ENCODE measurements around the gene RTF2.
A peak's percentile ranks its signal among the peaks of the same experiment; 100 is the strongest.

RTF2 gene
- total RNA-seq, result 40.8 to 81.1 (median 62.7) reads per million in 9 experiments

- Mint-ChIP-seq H3K9me3 (no peaks in the 10 kb centered on the region), H3K4me1 (ENCODE audit: low read depth in 2 of 2) (peaks cover 26 to 34% of the 10 kb centered on the region in 2 donors), H3K27me3 (no peaks in the 10 kb centered on the region), H3K27ac (peak within 1 kb of the TSS; percentile 99 to 100), H3K4me3 (peak within 1 kb of the TSS; percentile 98 to 99), H3K36me3 (ENCODE audit: insufficient read depth) (peaks cover 38% of the 10 kb centered on the region)
- peak; percentile 93 for ATAC-seq (replicated peaks)
- peak; percentile 96 to 97 (median 97) for DNase-seq
These were observed at the start of gene RTF2 for GRCh38 chr20:56468316-56469076. Gene RTF2 (plus strand): TSS chr20:56468627. CDS start chr20:56468698, 71 bp downstream.

DNA sequence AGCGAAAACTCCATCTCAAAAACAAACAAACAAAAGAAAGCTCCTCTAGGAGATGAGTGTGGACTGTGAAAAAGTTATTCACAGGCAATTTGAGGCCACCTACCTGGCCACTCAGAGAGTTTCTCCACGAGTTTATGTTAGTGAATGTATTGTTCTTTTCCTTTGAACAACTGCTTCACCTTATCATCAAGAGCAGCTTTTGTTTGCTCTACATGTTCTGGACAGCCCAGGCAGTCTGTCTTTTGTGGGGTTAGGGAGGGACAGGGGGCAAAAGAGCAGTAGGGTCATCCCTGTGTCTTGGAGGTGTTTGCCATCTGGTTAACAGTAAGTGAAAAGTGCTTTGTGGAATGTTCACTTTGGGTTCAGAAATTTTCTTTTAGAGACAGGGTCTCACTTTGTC, 48.4 kb upstream of the RTF2 start:
- H3K4me3 Mint-ChIP-seq, result no peak overlapping the region
- DNase-seq (no peak), ATAC-seq (replicated peaks) (no peak)
- no peaks in the 10 kb centered on the region for H3K27me3 Mint-ChIP-seq
- H3K9me3 Mint-ChIP-seq, result no peaks in the 10 kb centered on the region
- peaks cover 30 to 43% of the 10 kb centered on the region in 2 donors for H3K4me1 Mint-ChIP-seq (ENCODE audit: low read depth in 2 of 2)
- no peak overlapping the region for H3K27ac Mint-ChIP-seq
- H3K36me3 Mint-ChIP-seq (ENCODE audit: insufficient read depth), result peaks cover 9% of the 10 kb centered on the region

DNA sequence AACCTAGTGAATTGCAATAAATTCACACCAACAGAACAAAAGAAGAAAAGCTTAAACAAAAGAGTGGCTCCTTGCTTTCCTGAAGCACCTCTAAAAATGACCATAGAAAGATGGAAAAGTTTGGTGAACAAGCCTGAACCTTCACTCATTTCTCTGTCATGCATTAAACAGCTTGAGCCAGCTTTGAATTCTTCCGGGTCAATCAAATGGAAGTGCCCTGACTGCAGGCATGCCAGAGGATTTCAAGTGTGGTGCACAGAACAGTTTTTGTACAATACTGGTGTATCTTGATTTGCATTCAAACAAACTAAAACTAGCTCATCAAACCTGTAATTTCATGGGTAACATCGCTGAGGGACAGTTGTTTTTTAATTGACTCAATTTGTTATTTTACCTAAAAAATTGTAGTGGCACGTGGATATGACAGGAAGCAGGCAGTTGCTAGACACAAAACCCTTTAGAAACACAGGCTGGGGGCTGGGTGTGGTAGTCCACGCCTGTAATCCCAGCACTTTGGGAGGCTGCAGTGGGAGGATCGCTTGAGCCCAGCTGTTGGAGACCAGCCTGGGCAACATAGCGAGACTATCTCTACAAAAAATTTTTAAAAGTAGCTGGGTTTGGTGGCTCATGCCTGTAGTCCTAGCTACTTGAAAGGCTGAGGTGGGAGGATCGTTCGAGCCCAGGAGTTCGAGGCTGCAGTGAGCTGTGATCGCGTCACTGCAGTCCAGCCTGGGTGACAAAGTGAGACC, 47.3 kb upstream of the RTF2 start:
- H3K27me3 Mint-ChIP-seq, result no peaks in the 10 kb centered on the region
- DNase-seq (no peak), ATAC-seq (replicated peaks) (no peak)
- H3K36me3 Mint-ChIP-seq (ENCODE audit: insufficient read depth), result peaks cover 6% of the 10 kb centered on the region
- peaks cover 30 to 40% of the 10 kb centered on the region in 2 donors for H3K4me1 Mint-ChIP-seq (ENCODE audit: low read depth in 2 of 2)
- peak overlapping the region; percentile 29 to 41 for H3K4me3 Mint-ChIP-seq
- no peaks in the 10 kb centered on the region for H3K9me3 Mint-ChIP-seq
- H3K27ac Mint-ChIP-seq, result peak overlapping the region in 1 of 2 donors; percentile 38

- H3K4me3 Mint-ChIP-seq, result peak overlapping the region in 1 of 2 donors; percentile 10
- DNase-seq (no peak), ATAC-seq (replicated peaks) (no peak)
- peaks cover 3% of the 10 kb centered on the region for H3K36me3 Mint-ChIP-seq (ENCODE audit: insufficient read depth)
- H3K4me1 Mint-ChIP-seq (ENCODE audit: low read depth in 2 of 2), result peaks cover 27 to 34% of the 10 kb centered on the region in 2 donors
- H3K9me3 Mint-ChIP-seq, result no peaks in the 10 kb centered on the region
- H3K27me3 Mint-ChIP-seq, result no peaks in the 10 kb centered on the region
- H3K27ac Mint-ChIP-seq, result peak overlapping the region in 1 of 2 donors; percentile 51
These were observed 46.2 kb upstream of the RTF2 start for GRCh38 chr20:56422076-56422823.

DNA sequence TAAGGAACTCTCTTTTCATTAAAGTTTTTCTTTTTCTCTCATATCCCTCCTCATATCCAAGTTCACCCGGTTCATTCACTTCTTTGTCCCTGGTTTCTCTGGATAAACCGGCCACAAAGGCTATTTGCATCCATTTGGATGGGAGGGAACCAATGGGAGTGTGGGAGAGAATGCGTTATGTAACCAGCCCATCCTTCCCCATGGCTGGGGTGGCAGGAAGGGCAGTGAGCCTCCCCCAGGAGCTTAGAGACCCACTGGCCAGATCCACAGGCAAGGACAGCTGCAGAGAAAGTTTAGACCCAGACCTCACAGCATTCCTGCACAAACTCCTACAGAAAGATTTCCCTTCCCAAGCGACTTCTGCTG, 45.6 kb upstream of the RTF2 start:
- Mint-ChIP-seq H3K4me3 (no peak overlapping the region), H3K27ac (peak overlapping the region in 1 of 2 donors; percentile 51), H3K4me1 (ENCODE audit: low read depth in 2 of 2) (peaks cover 25 to 28% of the 10 kb centered on the region in 2 donors), H3K27me3 (no peaks in the 10 kb centered on the region), H3K9me3 (no peaks in the 10 kb centered on the region), H3K36me3 (ENCODE audit: insufficient read depth) (peaks cover 3% of the 10 kb centered on the region)
- ATAC-seq (replicated peaks) (no peak), DNase-seq (no peak)

GRCh38 chr20:56423211-56423610, 45.2 kb upstream of the RTF2 start:
- Mint-ChIP-seq H3K4me1 (ENCODE audit: low read depth in 2 of 2) (peaks cover 23 to 28% of the 10 kb centered on the region in 2 donors), H3K27ac (peak overlapping the region in 1 of 2 donors; percentile 51), H3K9me3 (no peaks in the 10 kb centered on the region), H3K27me3 (no peaks in the 10 kb centered on the region), H3K36me3 (ENCODE audit: insufficient read depth) (peaks cover 3% of the 10 kb centered on the region), H3K4me3 (no peak overlapping the region)
- no peak for DNase-seq
- no peak for ATAC-seq (replicated peaks)

GRCh38 chr20:56423886-56424285, 44.5 kb upstream of the RTF2 start:
- Mint-ChIP-seq H3K4me1 (ENCODE audit: low read depth in 2 of 2) (peaks cover 18 to 29% of the 10 kb centered on the region in 2 donors), H3K27ac (no peak overlapping the region), H3K4me3 (no peak overlapping the region), H3K36me3 (ENCODE audit: insufficient read depth) (peaks cover 3% of the 10 kb centered on the region), H3K9me3 (no peaks in the 10 kb centered on the region), H3K27me3 (no peaks in the 10 kb centered on the region)
- DNase-seq (no peak), ATAC-seq (replicated peaks) (no peak)

GRCh38 chr20:56424931-56425330, 43.5 kb upstream of the RTF2 start:
- Mint-ChIP-seq H3K27ac (peak overlapping the region in 1 of 2 donors; percentile 46), H3K4me1 (ENCODE audit: low read depth in 2 of 2) (peaks cover 26 to 35% of the 10 kb centered on the region in 2 donors)
- no peak for ATAC-seq (replicated peaks)

DNA sequence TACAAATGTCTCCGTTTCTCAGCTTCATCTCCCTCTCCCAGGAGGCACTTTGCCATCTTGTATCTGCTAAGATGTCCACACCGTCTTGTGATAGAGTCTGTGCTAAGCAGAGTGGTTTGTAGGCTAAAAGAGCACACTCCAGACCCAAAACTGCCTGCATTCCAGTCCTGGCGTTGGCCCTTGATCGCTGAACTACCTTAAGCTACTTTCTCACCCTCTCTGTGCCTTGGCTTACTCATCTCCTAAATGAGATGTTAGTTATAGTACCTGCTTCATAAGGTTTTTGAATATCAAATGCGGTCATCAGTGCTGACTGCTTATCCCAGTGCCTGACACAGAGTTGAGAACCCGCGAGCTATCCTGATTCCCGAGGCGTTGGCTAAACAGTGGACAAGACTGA, 42.4 kb upstream of the RTF2 start:
- H3K4me3 Mint-ChIP-seq, result no peak overlapping the region
- DNase-seq (no peak), ATAC-seq (replicated peaks) (no peak)
- H3K27me3 Mint-ChIP-seq, result no peaks in the 10 kb centered on the region
- peaks cover 0 to 1% of the 10 kb centered on the region in 2 donors for H3K9me3 Mint-ChIP-seq
- H3K27ac Mint-ChIP-seq, result no peak overlapping the region
- H3K4me1 Mint-ChIP-seq (ENCODE audit: low read depth in 2 of 2), result peaks cover 25 to 37% of the 10 kb centered on the region in 2 donors
- peaks cover 3% of the 10 kb centered on the region for H3K36me3 Mint-ChIP-seq (ENCODE audit: insufficient read depth)

More at GRCh38 chr20:56424931-56425330, 43.5 kb upstream of the RTF2 start:
- Mint-ChIP-seq H3K36me3 (ENCODE audit: insufficient read depth) (peaks cover 3% of the 10 kb centered on the region), H3K9me3 (peaks cover 0 to 1% of the 10 kb centered on the region in 2 donors), H3K27me3 (no peaks in the 10 kb centered on the region), H3K4me3 (no peak overlapping the region)
- DNase-seq, result no peak

GRCh38 chr20:56426926-56427325, 41.5 kb upstream of the RTF2 start:
- peak overlapping the region in 1 of 2 donors; percentile 56 for H3K27ac Mint-ChIP-seq
- no peak for DNase-seq
- peaks cover 0 to 1% of the 10 kb centered on the region in 2 donors for H3K9me3 Mint-ChIP-seq
- peaks cover 20 to 32% of the 10 kb centered on the region in 2 donors for H3K4me1 Mint-ChIP-seq (ENCODE audit: low read depth in 2 of 2)
- no peak for ATAC-seq (replicated peaks)
- H3K36me3 Mint-ChIP-seq (ENCODE audit: insufficient read depth), result peaks cover 3% of the 10 kb centered on the region
- no peak overlapping the region for H3K4me3 Mint-ChIP-seq
- no peaks in the 10 kb centered on the region for H3K27me3 Mint-ChIP-seq

GRCh38 chr20:56427797-56428196, 40.6 kb upstream of the RTF2 start:
- peaks cover 20 to 25% of the 10 kb centered on the region in 2 donors for H3K4me1 Mint-ChIP-seq (ENCODE audit: low read depth in 2 of 2)
- no peaks in the 10 kb centered on the region for H3K27me3 Mint-ChIP-seq
- peak overlapping the region; percentile 56 to 65 for H3K27ac Mint-ChIP-seq
- H3K36me3 Mint-ChIP-seq (ENCODE audit: insufficient read depth), result peaks cover 3% of the 10 kb centered on the region
- no peak for DNase-seq
- ATAC-seq (replicated peaks), result no peak
- peaks cover 0 to 1% of the 10 kb centered on the region in 2 donors for H3K9me3 Mint-ChIP-seq
- H3K4me3 Mint-ChIP-seq, result peak overlapping the region in 1 of 2 donors; percentile 15

DNA sequence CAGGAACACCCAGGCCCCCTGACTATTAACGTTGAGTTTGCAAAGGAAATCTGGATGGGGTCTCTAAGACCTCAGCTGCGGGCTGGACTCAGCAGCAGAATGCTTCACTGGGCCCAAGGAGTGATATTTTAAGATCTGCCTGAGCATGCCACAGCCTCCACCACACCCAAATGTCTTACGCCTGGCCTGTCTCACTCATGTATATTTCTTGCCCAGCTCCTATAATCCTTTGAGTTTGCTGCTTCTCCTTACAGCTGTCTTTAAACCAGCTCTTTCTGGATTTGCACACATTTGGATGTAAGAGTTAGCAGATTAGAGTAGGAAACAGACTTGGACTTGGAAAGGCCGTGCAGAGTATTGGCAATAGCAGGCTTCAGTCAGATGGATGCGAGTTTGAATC, 40.0 kb upstream of the RTF2 start:
- peaks cover 0 to 1% of the 10 kb centered on the region in 2 donors for H3K9me3 Mint-ChIP-seq
- H3K27ac Mint-ChIP-seq, result peak overlapping the region; percentile 56 to 65
- H3K36me3 Mint-ChIP-seq (ENCODE audit: insufficient read depth), result peaks cover 3% of the 10 kb centered on the region
- H3K27me3 Mint-ChIP-seq, result no peaks in the 10 kb centered on the region
- H3K4me3 Mint-ChIP-seq, result peak overlapping the region in 1 of 2 donors; percentile 51
- peaks cover 25 to 30% of the 10 kb centered on the region in 2 donors for H3K4me1 Mint-ChIP-seq (ENCODE audit: low read depth in 2 of 2)
- no peak for DNase-seq
- ATAC-seq (replicated peaks), result no peak

DNA sequence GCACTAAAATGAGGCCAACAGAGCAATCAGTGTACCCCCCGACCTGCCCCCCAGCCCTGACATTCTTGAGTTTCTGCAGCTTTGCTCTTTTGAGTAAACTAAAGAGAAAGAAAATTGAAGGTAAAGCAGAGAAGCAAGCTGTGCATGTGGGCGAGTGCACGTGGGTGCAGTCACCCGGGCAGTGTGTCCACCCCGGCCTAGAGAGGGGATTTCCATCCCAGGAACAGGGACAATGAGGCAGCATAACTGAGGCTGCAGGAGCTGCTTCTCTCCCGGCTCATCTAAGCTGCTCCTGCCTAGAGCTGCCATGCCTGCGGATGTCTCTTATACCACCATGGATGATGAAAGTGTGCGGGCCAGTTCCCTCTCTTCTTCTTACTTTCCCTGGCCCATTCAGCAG, 39.5 kb upstream of the RTF2 start:
- no peaks in the 10 kb centered on the region for H3K27me3 Mint-ChIP-seq
- H3K4me1 Mint-ChIP-seq (ENCODE audit: low read depth in 2 of 2), result peaks cover 30 to 34% of the 10 kb centered on the region in 2 donors
- DNase-seq (no peak), ATAC-seq (replicated peaks) (no peak)
- H3K4me3 Mint-ChIP-seq, result peak overlapping the region; percentile 51 to 85
- peaks cover 0 to 1% of the 10 kb centered on the region in 2 donors for H3K9me3 Mint-ChIP-seq
- H3K36me3 Mint-ChIP-seq (ENCODE audit: insufficient read depth), result peaks cover 3% of the 10 kb centered on the region
- peak overlapping the region; percentile 65 to 86 for H3K27ac Mint-ChIP-seq
